ENCODE data around the gene SIAH2. TPM values are rescaled to one million over a fixed set of nuclear protein-coding genes. Genes with fewer than 3 reads are reported as not detected.
A peak's percentile ranks its signal among the peaks of the same experiment; 100 is the strongest.

Gene SIAH2
- total and polyA plus RNA-seq, 2 experiments from 2014 or later, result 6.3 to 28.8 TPM

- H3F3A ChIP-seq (replicated peaks; ENCODE audit: low read depth), result no peaks in the 10 kb centered on the region
- H3K27ac ChIP-seq (ENCODE audit: low read depth), result no peak overlapping the region
- TF ChIP-seq CREB1 (CRISPR knock-in tag; IDR thresholded peaks at IDR 0.05; ENCODE audit: low read depth), result no peak
- no peak for TF ChIP-seq POLR2AphosphoS5 (IDR thresholded peaks at IDR 0.05; ENCODE audit: low read depth)
- TF ChIP-seq ZNF331 (CRISPR knock-in tag; IDR thresholded peaks at IDR 0.05; ENCODE audit: low read depth), result no peak
- no peak for TF ChIP-seq REST (IDR thresholded peaks at IDR 0.05; ENCODE audit: unreplicated experiment)
- TF ChIP-seq ZNF114 (CRISPR knock-in tag; IDR thresholded peaks at IDR 0.05), result no peak
- no peak for TF ChIP-seq EZH2phosphoT487 (IDR thresholded peaks at IDR 0.05; ENCODE audit: unreplicated experiment)
- TF ChIP-seq ZNF462 (CRISPR knock-in tag; IDR thresholded peaks at IDR 0.05), result no peak
- TF ChIP-seq EZH2 (IDR thresholded peaks at IDR 0.05; ENCODE audit: low read depth, unreplicated experiment), result no peak
- TF ChIP-seq ETS1 (IDR thresholded peaks at IDR 0.05), result no peak
- TF ChIP-seq CTCF (conservative IDR thresholded peaks at IDR 0.05; ENCODE audit: low read depth in 2 of 2), result no peak
- TF ChIP-seq STAT1 (IDR thresholded peaks at IDR 0.05; ENCODE audit: unreplicated experiment), result no peak
- TF ChIP-seq JUNB (IDR thresholded peaks at IDR 0.05; ENCODE audit: unreplicated experiment), result no peak
- no peak for TF ChIP-seq NANOG (IDR thresholded peaks at IDR 0.05; ENCODE audit: borderline replicate concordance)
- H3K4me1 ChIP-seq (ENCODE audit: insufficient read depth), result peaks cover 6% of the 10 kb centered on the region
- H3K27me3 ChIP-seq (ENCODE audit: insufficient read depth), result no peaks in the 10 kb centered on the region
- peaks cover 4% of the 10 kb centered on the region for H3K4me1 Mint-ChIP-seq
- no peak overlapping the region for H3K4me3 Mint-ChIP-seq
- no peaks in the 10 kb centered on the region for H3K36me3 ChIP-seq (ENCODE audit: insufficient read depth)
- H2AFZ ChIP-seq, result no peak overlapping the region
- H3K4me3 ChIP-seq, result no peak overlapping the region
- H3K9me3 Mint-ChIP-seq, result no peaks in the 10 kb centered on the region; the same call in 2 of the 3 replicates
- H4K20me1 ChIP-seq (replicated peaks; ENCODE audit: insufficient read depth), result no peaks in the 10 kb centered on the region
- DNase-seq (ENCODE audit: low spot score), result peak; percentile 14
- H3K27ac Mint-ChIP-seq, result no peak overlapping the region
- no peaks in the 10 kb centered on the region for H3K36me3 Mint-ChIP-seq (ENCODE audit: low read depth)
- H3K79me2 ChIP-seq (replicated peaks; ENCODE audit: insufficient read depth), result no peaks in the 10 kb centered on the region
- ATAC-seq, result no peak
- no peak overlapping the region for H3K4me2 ChIP-seq
- H3K9me2 ChIP-seq (ENCODE audit: insufficient read depth), result no peaks in the 10 kb centered on the region
- H3K27me3 Mint-ChIP-seq (ENCODE audit: insufficient read depth, low read depth, poor library complexity), result peaks cover 2% of the 10 kb centered on the region
These were observed 8.6 kb upstream of the SIAH2 start for GRCh38 chr3:150771600-150771999.
